ENCODE data around the gene PROCR.
"Not testable (repeated sequence)": the region's sequence is repeated elsewhere in the genome, so short reads cannot be mapped to it uniquely, and the experiment has no call there.

PROCR gene

DNA sequence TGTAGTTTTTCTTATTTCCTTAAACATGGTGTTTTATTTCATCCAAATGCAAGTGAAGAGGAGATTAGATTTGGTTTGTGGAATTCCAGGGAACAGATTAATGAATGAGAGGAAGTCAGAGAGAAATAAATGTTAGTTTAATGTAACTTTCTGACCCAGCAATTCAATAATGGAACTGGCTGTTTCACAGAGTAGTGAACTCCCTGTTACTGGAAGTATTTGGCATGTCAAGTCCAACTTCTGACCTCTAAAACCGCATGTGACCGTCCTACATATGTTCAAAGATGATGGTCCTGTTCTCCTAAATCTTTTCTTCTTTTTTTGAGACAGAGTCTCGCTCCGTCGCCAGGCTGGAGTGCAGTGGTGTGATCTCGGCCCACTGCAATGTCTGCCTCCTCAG is 18.7 kb downstream of the PROCR start:
- no peak overlapping the region for H3K4me3 ChIP-seq (ENCODE audit: low read depth, low read length)
- TF ChIP-seq, protein P1, sequence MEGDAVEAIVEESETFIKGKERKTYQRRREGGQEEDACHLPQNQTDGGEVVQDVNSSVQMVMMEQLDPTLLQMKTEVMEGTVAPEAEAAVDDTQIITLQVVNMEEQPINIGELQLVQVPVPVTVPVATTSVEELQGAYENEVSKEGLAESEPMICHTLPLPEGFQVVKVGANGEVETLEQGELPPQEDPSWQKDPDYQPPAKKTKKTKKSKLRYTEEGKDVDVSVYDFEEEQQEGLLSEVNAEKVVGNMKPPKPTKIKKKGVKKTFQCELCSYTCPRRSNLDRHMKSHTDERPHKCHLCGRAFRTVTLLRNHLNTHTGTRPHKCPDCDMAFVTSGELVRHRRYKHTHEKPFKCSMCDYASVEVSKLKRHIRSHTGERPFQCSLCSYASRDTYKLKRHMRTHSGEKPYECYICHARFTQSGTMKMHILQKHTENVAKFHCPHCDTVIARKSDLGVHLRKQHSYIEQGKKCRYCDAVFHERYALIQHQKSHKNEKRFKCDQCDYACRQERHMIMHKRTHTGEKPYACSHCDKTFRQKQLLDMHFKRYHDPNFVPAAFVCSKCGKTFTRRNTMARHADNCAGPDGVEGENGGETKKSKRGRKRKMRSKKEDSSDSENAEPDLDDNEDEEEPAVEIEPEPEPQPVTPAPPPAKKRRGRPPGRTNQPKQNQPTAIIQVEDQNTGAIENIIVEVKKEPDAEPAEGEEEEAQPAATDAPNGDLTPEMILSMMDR (IDR thresholded peaks at IDR 0.05; ENCODE audit: control insufficient read depth, extremely low read depth, insufficient read depth), result no peak

DNA sequence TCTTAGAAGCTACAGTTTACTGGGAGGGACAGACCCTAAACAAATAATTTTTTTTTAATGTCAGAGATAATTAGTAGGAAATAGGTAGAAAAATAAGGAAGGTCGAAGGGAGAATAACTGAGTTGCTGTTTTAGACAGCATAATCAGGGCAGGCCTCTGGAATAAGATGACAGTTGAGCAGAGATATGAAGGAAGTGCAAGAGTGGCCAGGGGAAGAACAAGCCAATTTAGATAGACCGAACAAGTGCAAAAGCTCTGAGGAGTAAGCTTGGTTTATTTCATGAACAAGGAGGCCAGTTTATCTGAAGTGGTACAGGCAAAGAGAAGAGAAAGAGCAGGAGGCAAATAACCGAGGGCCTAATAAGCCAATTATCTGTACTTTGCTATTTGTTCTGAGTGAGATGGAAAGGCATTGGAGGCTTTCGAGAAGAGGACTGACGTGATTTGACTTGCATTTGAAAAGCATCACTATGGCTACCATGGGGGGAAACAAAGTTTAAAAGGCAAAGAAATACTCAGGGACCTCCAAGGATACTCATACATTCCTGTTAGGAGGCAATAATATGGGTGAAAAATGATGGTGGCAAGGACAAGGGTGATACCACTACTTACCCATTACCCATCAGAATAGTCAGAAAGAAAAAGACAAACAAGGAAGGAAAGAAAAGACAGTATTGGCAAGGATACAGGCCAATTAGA is 19.7 kb downstream of the PROCR start:
- no peak for DNase-seq (ENCODE audit: low read depth)
- TF ChIP-seq, protein P1 (IDR thresholded peaks at IDR 0.05; ENCODE audit: control insufficient read depth, extremely low read depth, insufficient read depth), result no peak

More for the DNA sequence above, 18.7 kb downstream of the PROCR start:
- no peak for DNase-seq (ENCODE audit: low read depth)

DNA sequence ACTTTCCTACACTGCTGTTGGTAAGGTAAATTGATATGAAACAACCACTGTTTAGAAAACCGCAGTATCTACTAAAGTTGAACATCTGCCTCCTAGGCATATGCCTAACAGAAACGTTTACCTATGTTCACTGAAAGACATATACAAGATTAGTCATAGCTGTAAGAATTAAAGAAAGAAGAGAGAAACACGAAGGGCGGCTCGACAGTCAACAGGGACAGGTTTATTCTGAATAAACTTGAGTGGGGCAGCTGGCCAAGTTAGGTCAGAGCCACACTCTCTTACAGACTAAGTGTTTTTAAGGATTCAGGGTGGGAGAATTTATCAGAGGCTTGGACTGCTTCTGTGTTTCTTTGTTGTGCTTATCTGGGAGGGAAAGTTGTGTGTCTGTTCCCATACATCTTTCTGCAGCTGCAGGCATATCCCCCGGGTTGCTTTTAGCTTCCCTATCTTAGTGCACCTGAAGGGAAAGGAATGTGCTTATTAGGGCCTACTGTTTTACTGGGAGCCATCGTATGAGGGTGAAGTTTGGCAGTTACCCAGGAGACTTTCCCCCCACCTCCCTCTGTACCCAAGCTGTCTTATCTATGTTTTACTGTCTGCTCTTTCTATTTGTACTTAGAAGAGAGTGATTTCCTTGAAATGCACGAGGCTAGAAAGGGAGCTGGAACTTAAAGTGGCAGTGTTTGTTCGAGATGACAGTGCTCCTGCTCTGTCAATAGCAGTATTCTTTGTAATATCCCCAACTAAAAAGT is 20.4 kb downstream of the PROCR start:
- no peak for DNase-seq (ENCODE audit: low read depth)
- H3K4me3 ChIP-seq (ENCODE audit: low read depth, low read length), result no peak overlapping the region
- TF ChIP-seq, protein P1 (IDR thresholded peaks at IDR 0.05; ENCODE audit: control insufficient read depth, extremely low read depth, insufficient read depth), result no peak

More for the DNA sequence above, 19.7 kb downstream of the PROCR start:
- no peak overlapping the region for H3K4me3 ChIP-seq (ENCODE audit: low read depth, low read length)

DNA sequence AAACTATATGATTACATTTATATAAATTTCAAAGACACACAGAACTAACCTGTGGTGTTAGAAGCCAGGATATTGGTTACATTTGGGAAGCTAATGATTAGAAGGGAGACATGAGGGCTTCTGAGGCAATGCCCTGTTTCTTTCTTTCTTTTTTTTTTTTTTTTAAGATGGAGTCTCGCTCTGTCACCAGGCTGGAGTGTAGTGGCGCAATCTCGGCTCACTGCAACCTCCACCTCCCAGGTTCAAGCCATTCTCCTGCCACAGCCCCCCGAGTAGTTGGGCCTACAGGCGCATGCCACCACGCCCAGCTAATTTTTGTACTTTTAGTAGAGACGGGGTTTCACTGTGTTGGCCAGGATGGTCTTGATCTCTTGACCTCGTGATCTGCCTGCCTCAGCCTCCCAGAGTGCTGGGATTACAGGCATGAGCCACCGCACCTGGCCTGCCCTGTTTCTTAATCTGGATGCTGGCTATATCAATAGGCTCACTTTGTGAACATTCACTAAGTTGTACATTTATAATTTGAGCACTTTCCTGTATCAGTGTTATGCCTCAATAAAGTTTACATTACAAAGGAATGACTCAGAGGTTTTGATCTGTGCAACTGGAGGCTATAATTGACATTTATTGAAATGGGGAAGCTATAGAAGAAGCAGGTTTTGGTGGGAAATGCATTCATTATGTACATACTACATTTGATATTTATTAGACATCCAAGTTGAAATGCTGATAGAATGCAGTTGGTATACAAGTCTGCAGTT is 21.3 kb downstream of the PROCR start:
- not testable (repeated sequence) for DNase-seq (ENCODE audit: low read depth); H3K4me3 ChIP-seq (ENCODE audit: low read depth, low read length)

DNA sequence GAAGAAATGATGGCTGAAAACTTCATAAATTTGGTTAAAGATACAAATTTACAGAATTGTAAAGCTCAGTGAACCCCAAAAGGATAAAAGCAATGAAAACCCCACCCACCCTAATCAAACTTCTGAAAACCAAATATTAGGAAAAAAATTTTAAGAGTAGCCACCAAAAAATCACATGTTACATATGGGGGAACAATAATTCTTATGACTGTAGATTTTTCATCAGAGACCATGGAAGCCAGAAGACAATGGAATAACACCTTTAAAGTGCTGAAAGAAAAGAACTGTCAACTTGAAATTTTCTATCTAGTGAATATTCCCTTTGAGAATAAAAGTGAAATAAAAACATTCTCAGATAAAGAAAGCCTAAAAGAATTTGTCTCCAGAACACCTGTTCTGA is 24.4 kb downstream of the PROCR start:
- TF ChIP-seq, protein P1 (IDR thresholded peaks at IDR 0.05; ENCODE audit: control insufficient read depth, extremely low read depth, insufficient read depth), result no peak
- no peak overlapping the region for H3K4me3 ChIP-seq (ENCODE audit: low read depth, low read length)
- DNase-seq (ENCODE audit: low read depth), result no peak

DNA sequence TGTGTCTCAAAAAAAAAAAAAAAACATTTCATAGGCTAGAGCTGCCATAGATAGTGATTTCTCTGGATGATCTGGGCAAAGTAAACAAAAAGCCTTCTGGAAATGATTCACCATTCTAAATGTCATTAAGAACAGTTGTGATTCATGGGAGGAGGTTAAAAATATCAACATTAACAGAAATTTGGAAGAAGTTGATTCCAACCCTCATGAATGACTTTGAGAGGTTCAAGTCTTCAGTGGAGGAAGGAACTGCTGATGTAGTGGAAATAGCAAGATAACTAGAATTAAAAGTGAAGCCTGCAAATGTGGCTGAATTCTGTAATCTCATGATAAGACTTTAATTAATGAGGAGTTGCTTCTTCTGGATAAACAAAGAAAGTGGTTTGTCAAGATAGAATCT is 27.9 kb downstream of the PROCR start:
- H3K4me3 ChIP-seq (ENCODE audit: low read depth, low read length), result no peak overlapping the region
- TF ChIP-seq, protein P1 (IDR thresholded peaks at IDR 0.05; ENCODE audit: control insufficient read depth, extremely low read depth, insufficient read depth), result no peak
- no peak for DNase-seq (ENCODE audit: low read depth)

DNA sequence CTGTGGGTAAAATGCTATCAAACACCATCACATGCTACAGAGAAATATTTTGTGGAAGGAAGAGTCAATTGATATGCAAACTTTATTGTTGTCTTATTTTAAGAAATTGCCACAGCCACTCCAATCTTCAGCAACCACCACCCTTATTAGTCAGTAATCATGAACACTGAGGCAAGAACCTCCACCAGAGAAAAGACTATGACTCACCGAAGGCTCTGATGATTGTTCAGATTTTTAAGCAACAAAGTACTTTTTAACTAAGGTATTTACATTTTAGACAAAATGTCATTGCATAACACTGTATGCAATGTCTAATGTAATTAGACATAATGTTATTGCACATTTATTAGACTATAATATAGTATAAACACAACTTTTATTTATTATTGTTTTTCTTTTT is 28.4 kb downstream of the PROCR start:
- DNase-seq (ENCODE audit: low read depth), result no peak
- TF ChIP-seq, protein P1 (IDR thresholded peaks at IDR 0.05; ENCODE audit: control insufficient read depth, extremely low read depth, insufficient read depth), result no peak
- no peak overlapping the region for H3K4me3 ChIP-seq (ENCODE audit: low read depth, low read length)

DNA sequence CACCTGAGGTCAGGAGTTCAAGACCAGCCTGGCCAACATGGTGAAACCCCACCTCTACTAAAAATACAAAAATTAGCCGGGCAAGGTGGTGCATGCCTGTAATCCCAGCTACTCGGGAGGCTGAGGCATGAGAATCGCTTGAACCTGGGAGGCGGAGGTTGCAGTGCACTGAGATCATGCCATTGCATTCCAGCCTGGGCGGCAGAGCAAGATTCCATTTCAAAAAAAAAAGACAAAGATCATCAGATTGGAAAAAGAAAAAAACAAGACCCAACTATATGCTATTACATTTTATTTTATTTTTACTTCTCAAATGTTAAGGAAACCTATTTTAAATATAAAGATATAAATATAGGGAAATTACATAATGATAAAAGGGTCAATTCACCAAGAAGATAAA is 29.6 kb downstream of the PROCR start:
- DNase-seq (ENCODE audit: low read depth); H3K4me3 ChIP-seq (ENCODE audit: low read depth, low read length): not testable (repeated sequence)
